Activated naive CD4-positive, alpha-beta T cell treated with anti-CD3 and anti-CD28 coated beads, Interleukin-2, amount 50 U/mL, for 16 hours (primary cell): ENCODE measurements around the gene AGL.
"Not testable (repeated sequence)": the region's sequence is repeated elsewhere in the genome, so short reads cannot be mapped to it uniquely, and the experiment has no call there.

Experiments
- DNase-seq: peaks from one replicate; pipeline ENCODE4 v3.0.0-alpha.2; 2020

The AGL gene

DNA sequence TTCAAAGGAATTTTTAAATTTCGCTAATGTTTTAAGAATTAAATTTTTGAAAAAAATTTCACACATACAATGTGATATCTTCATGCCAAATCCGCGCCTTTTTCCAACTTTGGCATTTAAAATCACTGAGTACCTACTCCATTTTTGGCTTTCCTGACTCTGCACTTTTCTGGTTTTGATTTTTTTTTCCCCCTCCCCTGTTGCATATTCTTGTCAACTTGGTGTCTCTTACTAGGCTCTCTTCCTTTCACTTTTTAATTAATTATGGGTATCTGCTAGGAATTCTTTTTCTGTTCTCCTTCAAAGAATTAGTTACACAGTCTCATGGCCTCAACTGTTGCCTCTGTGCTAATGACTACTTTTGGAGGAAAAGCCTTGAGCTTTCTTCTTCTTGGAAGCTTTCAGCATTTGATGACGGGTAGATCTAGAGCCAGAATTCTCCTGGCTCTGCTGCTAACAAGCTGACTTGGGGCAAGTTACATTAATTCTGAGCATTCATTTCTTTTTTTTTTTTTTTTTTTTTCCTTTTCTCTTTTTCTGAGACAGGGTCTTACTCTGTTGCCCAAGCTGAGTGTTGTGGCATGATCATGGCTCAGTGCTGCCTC, 1.8 kb downstream of the AGL start:
- DNase-seq: no peak

DNA sequence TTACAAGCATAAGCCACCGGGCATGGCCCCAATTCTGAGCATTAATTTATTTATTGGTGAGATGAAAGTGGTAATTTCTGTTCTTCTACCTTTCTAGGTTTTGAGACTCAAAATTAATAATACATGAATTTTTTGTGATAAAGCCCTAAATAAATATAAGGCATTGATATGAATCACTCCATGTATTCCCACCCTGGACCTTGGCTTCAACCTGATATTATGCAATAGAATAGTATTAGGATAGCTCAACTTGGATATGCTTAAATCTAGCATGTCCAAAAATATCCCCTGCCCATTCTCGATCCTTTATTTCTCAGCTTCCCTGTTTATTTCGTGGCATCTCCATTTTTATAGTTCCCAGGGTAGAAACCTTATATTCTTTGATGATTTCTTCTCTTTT, 2.5 kb downstream of the AGL start:
- no peak for DNase-seq

DNA sequence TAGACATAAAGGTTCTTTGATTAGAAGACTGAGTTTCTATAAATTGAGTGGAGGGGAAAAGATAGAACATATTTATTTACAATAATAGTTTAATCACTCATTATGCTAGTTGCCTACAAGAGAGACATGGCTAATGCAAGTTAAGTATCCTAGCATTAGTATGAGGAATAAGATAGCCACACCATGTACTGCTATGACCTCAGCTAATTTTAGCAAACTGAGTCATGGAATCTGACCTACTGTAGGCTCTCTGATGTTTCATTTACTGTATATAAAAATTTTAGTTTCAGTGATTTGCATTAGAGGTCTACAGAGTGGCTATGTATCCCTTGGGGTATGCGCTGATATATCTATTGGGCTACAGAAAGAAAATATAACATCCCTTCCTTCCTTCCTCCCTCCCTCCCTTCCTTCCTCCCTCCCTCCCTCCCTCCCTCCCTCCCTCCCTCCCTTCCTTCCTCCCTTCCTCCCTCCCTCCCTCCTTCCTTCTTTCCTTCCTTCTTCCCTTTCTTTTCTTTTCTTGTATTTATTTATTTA, 5.8 kb downstream of the AGL start:
- DNase-seq: no peak

DNA sequence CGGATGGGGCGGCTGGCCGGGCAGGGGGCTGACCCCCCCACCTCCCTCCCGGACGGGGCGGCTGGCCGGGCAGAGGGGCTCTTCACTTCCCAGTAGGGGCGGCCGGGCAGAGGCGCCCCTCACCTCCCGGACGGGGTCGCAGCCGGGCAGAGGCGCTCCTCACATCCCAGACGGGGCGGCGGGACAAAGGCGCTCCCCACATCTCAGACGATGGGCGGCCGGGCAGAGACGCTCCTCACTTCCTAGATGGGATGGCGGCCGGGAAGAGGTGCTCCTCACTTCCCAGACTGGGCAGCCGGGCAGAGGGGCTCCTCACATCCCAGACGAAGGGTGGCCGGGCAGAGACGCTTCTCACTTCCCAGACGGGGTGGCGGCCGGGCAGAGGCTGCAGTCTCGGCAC, 6.9 kb downstream of the AGL start:
- not testable (repeated sequence) for DNase-seq

DNA sequence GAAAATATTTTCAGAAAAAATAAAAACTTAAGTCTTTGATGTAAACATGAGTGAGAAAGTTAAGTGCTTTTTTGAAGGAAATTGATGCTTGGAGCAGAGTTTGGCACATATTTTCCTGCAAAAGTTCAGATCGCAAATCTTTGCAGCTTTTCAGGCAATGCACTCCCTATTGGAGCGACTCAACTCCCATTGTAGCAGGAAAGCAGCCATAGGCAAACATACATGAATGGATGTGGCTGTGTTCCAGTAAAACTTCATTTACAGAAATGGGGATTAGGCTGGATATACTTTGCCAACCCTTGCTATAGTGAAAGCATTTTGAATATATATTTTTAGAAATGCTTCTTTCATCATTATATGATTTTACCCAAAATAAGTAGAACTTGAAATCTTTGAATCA, 8.1 kb downstream of the AGL start:
- DNase-seq: no peak

DNA sequence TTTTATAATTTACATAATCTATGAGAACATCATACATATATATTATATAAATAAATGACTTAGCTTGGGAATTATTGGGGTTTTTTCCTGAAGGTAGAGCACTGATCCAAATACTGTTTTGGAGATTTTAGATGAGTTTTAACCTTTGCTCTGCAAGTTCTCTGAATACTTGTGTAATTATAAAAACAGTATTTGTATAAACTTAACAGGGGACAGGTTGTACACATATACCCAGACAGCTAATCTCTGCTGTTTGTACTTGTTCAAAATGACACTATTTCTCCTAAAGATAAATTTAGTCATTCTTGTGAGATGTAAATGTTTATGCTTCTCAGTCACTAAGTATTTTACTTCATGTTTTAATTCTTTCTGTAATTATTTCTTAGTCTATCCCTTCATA, 8.7 kb downstream of the AGL start:
- no peak for DNase-seq

DNA sequence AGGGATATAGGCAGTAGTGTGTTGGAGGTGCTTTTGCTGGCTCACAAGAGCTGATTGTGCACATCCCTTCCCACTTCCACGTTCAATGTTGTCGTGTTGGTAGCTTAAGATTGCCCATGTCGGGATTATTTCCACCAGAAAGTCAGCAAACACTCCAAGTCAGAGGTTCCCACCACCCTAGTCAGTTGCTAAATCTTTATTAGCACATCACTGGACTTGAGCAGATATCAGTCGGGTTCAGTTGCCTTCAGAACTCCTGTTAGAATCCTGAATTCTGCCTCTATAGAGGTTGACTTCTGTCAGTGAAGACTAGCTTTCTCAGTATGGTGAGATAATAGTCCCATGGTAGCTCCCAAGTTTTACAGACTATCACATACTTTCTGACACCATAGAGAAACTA, 10.5 kb downstream of the AGL start:
- DNase-seq: no peak

DNA sequence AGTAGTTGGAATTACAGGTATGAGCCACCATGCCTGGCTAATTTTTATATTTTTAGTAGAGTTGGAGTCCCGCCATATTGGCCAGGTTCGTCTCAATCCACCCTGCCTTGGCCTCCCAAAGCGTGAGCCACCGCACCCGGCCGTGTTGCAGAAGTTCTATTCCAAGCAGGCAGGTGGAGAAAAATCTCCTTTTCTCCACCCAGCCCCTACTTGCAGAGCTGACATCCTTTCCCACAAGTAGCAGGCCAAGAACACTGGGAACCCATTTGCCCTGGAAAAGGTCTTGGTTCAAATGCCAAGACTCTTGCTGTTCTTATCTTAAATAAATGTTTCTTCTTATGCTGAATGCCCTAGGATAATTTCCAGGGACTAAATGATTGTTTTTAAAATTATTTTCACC, 17.5 kb downstream of the AGL start:
- no peak for DNase-seq

DNA sequence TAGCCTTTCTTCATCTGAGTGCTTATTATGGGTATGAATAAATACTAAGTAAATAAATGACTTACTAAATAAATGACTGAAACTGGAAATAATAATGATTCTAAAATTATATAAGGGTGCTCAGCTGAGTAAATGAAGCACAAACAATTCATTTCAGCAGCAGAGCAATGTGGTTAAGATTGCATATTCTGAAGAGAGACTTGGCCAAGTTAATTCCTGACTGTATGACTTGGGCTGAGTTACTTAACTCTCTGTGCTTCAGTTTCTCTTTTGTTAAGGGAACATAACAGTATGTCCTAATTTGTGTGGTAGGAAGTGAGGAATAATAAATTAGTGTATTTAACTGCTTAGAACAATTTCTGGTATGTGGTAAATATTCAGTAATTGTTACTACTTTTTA, 19.1 kb downstream of the AGL start:
- no peak for DNase-seq

DNA sequence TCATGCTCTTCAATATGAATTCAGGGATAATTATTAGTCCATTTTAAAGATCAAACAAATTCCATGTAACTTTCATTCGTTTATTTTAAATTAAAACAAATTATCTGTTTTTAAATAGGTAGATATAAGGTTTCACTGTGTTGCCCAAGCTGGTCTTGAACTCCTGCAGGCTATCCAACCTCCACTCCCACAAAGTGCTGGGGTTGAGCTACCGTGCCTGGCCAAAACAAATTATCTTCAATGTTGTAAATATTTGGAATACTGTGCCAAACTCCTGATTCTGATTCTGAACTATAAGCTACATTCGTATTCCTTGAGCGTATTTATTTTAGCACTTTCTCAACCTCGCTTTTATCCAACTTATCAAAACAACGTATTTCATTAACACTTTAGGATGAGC, 19.6 kb downstream of the AGL start:
- DNase-seq: no peak

DNA sequence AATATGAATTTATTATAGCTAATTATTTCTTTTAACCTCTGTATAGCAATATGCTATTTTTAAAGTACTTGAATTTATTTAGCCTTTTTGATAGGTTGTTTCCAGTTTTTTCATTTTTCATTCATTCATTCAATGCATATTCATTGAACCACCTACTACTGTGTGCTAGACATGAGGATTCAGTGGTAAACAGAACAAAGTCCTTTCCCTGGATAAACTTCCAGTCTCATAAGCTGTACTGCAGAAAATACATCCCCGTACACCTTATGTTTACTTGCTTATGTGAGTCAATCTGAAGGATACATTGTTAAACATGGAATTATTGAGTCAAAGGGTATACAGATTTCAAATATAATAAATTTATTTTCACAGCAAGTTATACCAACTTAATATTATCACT, 21.9 kb downstream of the AGL start:
- DNase-seq: no peak

DNA sequence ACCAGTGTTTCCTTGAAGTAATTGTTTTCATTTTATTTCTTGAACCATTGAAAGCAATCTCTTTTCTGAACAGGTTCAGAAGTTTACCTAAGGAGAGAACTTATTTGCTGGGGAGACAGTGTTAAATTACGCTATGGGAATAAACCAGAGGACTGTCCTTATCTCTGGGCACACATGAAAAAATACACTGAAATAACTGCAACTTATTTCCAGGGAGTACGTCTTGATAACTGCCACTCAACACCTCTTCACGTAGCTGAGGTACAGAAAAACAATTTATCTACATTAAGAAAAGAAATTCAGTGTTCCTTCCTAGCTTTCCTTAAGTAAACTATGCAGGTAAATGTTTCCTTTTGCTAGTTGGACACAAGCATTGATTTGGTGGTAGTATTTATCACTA, 27.4 kb downstream of the AGL start:
- no peak for DNase-seq

DNA sequence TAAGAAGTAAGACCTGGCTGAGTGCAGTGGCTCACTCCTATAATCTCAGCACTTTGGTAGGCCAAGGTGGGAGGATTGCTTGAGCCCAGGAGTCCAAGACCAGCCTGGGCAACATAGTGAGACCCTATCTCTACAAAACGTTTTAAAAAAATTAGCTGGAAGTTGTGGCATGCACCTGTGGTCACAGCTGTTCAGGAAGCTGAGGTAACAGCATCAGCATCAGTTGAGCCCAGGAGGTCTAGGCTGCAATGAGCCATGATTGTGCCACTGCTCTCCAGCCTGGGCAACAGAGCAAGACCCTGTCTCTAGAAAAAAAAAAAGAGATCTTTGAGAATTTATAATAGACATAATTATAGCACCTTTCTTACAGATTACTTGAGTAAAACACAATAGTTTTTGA, 36.0 kb downstream of the AGL start:
- no peak for DNase-seq

DNA sequence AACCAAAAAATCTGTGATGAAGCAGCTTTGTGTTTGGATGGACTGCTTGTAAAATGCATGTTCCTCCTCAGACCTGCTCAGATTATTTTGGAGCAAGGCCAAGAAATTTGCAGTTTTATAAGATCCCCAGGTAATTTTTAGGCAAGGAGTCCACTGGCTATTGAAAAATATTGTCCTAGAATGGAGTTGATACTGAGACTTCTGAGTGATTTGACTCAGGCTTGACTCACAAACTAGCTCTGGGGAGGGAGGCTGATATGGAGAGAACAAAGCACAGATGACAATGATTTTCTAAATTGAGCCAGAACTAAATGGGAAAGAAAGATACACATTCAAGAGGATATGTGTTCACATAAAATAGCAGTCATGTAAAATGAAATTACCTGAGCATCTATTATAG, 36.7 kb downstream of the AGL start:
- no peak for DNase-seq

DNA sequence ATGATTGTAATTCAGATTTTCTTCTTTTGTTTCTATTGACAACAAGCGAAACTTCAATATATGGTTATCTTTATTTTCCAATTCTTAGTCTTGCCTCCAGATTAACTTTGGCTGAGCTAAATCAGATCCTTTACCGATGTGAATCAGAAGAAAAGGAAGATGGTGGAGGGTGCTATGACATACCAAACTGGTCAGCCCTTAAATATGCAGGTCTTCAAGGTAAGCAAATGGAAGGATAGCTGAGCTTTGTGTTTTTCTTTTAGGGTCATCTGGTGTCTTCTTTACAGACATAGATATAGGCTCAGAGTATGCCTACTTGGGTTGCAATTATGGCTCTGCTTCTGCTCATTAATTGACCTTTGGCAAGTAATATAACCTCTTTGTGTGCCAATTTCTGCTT, 37.7 kb downstream of the AGL start:
- no peak for DNase-seq

DNA sequence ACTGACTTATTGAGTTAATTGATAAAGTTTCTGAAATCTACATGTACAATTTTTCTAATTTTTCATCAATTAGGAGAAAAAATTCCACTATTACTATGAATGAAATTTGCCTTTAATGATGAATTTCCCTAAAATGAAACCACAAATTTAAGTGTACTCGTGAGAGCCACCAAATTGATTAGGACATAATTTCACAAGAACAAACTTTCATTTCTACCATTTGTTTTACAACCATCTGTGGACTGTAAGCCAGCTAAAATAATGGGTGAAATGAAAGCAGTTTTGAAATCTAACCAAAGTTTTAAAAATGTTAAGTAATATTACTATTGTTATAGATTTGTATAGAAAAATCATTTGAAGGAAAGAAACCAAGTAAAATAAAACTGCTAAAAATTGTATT, 41.8 kb downstream of the AGL start:
- DNase-seq: no peak

DNA sequence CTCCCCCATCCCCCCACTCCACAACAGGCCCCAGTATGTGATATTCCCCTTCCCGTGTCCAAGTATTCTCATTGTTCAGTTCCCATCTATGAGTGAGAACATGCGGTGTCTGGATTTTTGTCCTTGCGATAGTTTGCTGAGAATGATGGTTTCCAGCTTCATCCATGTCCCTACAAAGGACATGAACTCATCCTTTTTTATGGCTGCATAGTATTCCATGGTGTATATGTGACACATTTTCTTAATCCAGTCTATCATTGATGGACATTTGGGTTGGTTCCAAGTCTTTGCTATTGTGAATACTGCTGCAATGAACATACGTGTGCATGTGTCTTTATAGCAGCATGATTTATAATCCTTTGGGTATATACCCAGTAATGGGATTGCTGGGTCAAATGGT, 53.1 kb downstream of the AGL start:
- not testable (repeated sequence) for DNase-seq

DNA sequence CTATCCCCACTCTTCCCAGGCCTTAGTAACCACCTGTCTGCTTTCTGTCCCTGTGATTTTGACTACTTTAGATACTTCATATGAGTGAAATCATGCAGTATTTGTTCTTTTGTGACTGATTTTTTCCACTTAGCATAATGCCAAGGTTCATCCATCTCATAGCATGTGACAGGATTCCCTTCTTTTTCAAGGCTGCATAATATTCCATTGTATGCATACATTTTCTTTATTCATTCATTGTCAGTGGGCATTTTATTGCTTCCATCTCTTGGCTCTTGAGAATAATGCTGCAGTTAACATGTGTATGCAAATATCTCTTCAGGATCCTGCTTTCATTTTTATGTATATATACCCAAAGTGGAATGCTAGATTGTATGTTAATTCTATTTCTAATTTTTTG, 56.4 kb downstream of the AGL start:
- no peak for DNase-seq

DNA sequence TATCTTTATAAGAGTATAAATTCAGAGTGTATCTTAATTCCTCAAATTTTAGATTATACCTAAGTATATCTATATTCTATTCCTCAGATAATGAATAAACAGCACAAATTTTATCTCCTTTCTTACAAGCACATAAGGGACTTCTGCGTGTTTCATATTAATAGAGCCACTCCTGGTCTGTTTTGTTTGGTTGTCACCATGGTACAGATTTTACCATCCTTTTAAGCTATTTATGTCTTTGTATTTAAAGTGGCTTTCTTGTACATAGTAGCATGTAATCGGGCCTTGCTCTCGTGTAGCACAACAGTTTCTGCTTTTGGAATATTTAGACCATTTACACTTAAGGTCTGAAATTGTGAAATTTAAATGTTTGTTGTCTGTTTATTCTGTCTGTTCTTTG, 67.1 kb downstream of the AGL start:
- DNase-seq: no peak

DNA sequence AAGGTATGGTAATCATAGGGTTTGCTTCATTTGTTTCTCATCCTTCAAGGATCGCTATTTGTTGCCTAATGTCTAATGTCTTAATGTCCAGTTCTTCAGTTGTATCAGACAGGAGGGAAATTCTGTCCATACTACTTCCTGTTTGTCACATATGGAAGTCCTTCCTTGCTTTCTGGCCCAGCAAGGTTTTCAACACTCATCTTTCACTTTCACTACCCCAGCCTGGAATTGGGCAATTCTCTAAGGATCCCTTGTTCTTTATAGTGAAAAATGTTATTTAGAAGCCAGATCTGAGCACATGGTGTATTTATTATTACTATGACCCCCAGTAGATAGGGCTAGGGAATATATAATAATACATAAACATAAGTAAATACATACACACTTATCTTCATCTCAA, 69.1 kb downstream of the AGL start:
- no peak for DNase-seq

DNA sequence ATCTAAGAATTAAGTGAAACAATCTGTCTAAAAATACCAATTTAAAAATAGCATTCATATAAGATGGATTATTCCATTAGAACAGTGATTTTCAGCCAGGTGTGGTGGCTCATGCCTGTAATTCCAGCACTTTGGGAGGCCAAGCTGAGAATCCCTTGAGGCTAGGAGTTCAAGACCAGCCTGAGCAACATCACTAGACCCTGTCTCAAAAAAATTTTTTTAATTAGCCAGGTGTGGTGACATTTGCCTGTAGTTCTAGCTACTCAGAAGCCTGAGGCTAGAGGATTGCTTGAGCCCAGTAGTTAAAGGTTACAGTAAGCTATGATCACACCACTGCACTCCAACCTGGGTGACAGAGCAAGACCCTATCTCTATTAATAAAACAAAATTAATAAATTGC, 84.6 kb downstream of the AGL start:
- no peak for DNase-seq

DNA sequence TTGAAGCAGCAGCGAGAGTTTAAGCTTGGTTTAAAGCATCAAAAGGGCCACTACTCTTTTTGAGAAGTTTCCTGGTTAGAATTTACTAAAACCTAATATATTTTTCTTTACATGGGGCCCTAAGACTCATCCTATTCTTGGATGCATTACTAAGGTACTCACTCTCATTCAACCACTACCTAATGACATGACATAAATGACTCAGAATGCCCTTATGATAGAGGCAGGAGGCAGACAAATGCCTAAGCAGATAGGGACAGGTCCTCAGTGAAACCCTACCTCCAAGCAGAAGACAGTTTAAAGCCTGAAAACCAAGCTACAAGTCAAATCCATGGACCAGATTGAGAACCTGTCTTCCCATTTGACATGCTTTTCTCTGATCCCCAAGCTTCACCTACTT, 85.4 kb downstream of the AGL start:
- DNase-seq: no peak

DNA sequence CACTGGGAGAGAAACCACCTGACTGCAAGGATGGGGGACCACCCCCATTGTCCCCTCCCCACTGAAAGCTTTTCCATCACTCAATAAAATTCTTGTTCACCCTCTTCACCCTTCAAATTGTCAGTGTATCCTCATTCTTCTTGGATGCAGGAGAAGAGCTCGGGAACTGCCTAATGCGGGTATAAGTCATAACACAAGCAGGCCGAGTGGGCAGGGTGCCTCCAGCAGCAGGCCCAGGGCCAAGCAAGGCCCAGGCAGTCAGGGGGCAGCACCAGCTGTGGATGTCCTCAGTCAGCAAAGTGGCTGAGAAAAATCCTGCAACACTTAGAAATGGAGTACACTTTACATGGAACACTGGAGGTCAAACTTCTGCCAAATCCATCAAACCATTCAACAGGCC, 85.9 kb downstream of the AGL start:
- DNase-seq: no peak

DNA sequence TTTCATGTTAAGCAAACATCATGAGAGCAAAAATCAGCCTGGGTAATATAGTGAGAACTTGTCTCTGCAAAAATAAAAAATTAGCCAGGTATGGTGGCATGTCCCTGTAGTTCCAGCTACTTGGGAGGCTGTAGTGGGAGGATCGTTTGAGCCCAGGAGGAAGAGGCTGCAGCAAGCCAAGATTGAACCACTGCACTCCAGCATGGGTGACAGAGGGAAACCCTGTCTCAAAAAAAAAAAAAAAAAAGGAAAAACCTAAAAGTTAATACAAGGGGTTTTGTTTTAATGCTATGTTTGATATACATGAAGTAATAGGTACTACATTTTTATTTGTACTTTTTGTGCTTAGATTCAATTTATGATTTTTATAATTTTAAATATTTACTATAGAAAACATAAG, 92.6 kb downstream of the AGL start:
- no peak for DNase-seq

DNA sequence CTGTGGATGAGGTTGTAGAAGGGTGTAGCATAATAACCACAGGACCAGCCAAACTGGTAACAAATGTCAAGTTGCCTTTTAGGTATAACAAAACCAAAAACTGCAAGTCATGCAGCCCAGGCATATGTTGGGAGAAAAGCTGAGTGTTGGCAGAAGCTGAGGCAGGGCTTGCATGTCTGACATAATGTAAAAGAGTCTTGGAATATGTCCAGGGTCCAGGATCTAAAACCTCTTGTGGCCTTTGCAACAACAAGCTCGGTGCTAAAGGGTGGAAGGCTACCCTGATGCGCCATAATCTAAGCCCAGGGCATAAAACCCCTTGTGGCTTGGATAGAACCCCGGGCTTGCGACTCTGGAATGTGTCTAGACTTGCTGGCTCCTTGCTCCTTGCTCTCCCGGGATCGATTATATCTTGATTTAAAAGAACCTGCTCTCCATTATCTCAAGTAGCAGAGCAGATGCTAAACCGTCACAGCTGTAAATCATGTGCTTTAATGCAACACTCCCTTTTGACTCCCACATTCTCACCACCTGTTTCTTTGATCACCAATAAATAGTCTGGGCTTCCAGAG, 93.1 kb downstream of the AGL start:
- DNase-seq: no peak
